SJSA1 (cell line): ENCODE results near the gene SATB2. TPM values are rescaled to one million over a fixed set of nuclear protein-coding genes. Genes with fewer than 3 reads are reported as not detected.

ENCODE experiments used
- DNase-seq, 2 experiments: peaks; one replicate each; pipeline ENCODE4 v3.0.0-alpha.2; 2015 to 2020; ENCODE audit warnings: low spot score in 2 of 2, low read depth in 1 of 2
- H3K27ac ChIP-seq: fragments of 250-450 bp; sonication (Bioruptor Pico); 2 replicates; pipeline ENCODE4 v1.5.1; 2020; ENCODE audit warnings: mild to moderate bottlenecking, moderate library complexity
- H3K27me3 ChIP-seq: fragments of 250-450 bp; sonication (Bioruptor Pico); replicated peaks from 2 replicates; pipeline ENCODE4 v1.5.1; 2020; ENCODE audit warnings: mild to moderate bottlenecking, moderate library complexity
- H3K36me3 ChIP-seq: fragments of 250-450 bp; sonication (Bioruptor Pico); 2 replicates; pipeline ENCODE4 v1.5.1; 2020; ENCODE audit warnings: mild to moderate bottlenecking
- H3K4me1 ChIP-seq: fragments of 250-450 bp; sonication (Bioruptor Pico); replicated peaks from 2 replicates; pipeline ENCODE4 v1.6.1; 2021; ENCODE audit warnings: mild to moderate bottlenecking
- H3K4me3 ChIP-seq: fragments of 250-450 bp; sonication (Bioruptor Pico); 2 replicates; pipeline ENCODE4 v1.5.1; 2020; ENCODE audit warnings: mild to moderate bottlenecking
- H3K9me3 ChIP-seq: fragments of 250-450 bp; sonication (Bioruptor Pico); replicated peaks from 2 replicates; pipeline ENCODE4 v1.5.1; 2020; ENCODE audit warnings: mild to moderate bottlenecking
- total RNA-seq: library from RNA; depleted of rRNA; stranded (reverse); fragments of >200 nt; shearing (Covaris generic); gene quantifications from 2 replicates; pipeline ENCODE4 v1.2.3, GENCODE V29; 2014

SATB2 gene
- total RNA-seq, 1 experiment from 2014 or later, result 11.0 TPM

DNA sequence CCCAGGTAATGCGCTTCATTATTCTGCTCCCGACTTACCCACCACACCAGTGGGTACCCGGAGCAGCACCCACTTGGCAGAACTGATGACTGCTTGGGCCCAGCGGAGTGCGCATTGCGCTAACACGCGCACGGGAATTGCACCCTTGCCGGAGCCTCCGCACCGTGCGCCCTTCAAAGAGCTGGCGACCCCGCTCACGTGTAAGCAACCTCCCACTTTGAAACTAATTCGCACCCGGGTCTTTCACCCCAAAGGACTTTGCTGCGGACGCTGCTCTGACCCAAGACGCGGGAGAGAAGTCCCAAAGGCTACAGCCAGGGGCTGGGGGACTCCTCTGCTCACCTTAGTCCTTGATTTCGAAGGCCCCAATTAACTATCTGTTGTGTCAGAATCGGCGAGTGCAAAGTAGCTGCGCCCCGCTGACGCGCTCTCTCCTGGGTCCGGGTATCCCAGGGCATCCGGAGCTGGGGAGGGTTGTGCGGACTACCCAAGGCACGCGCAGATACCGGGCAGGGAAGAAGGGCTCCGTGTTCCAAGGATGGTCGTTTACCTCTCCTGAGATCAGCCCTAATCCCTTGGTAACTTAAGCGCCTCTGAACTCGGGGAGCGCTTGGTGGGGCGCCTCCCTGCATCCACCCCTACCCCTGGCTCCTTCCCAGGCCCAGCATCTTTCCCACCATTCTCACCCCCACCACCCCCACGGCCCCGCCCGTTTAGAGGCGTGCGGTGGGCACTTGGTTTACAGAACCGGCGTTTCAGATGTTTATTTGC, 13.1 kb upstream of the SATB2 start:
- Histone ChIP-seq H3K4me3 (peak overlapping the region; percentile 5; the same call in 1 of the 2 replicates), H3K36me3 (no peaks in the 10 kb centered on the region)

DNA sequence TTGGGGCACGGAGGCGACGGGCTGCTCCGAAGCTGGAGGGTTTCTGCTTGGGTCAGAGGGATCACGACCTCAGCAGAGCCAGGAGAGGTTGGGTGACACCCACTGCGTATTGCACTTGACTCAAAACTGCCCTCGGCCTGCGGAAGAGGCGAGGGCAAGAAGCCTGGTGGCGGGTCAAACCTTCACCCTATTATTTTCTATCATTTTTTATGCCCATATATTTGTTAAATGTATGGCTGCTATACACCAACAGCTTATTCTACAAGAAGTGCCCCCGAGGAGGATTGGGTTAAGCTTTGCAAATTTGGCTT, 12.6 kb upstream of the SATB2 start:
- no peaks in the 10 kb centered on the region for H3K36me3 ChIP-seq
- no peak for DNase-seq
- no peak overlapping the region for H3K27ac ChIP-seq
- H3K27me3 ChIP-seq, result peaks cover 16% of the 10 kb centered on the region
- H3K4me1 ChIP-seq, result no peaks in the 10 kb centered on the region
- H3K9me3 ChIP-seq, result no peaks in the 10 kb centered on the region
- H3K4me3 ChIP-seq, result no peak overlapping the region

More for the DNA sequence above, 13.1 kb upstream of the SATB2 start:
- no peak for DNase-seq
- no peaks in the 10 kb centered on the region for H3K9me3 ChIP-seq
- no peak overlapping the region for H3K27ac ChIP-seq
- H3K4me1 ChIP-seq, result no peaks in the 10 kb centered on the region
- peaks cover 16% of the 10 kb centered on the region for H3K27me3 ChIP-seq

GRCh38 chr2:199469514-199470360, 12.0 kb upstream of the SATB2 start:
- DNase-seq, result no peak
- peaks cover 15% of the 10 kb centered on the region for H3K27me3 ChIP-seq
- no peaks in the 10 kb centered on the region for H3K9me3 ChIP-seq
- H3K4me3 ChIP-seq, result no peak overlapping the region
- H3K36me3 ChIP-seq, result no peaks in the 10 kb centered on the region
- no peaks in the 10 kb centered on the region for H3K4me1 ChIP-seq
- no peak overlapping the region for H3K27ac ChIP-seq

DNA sequence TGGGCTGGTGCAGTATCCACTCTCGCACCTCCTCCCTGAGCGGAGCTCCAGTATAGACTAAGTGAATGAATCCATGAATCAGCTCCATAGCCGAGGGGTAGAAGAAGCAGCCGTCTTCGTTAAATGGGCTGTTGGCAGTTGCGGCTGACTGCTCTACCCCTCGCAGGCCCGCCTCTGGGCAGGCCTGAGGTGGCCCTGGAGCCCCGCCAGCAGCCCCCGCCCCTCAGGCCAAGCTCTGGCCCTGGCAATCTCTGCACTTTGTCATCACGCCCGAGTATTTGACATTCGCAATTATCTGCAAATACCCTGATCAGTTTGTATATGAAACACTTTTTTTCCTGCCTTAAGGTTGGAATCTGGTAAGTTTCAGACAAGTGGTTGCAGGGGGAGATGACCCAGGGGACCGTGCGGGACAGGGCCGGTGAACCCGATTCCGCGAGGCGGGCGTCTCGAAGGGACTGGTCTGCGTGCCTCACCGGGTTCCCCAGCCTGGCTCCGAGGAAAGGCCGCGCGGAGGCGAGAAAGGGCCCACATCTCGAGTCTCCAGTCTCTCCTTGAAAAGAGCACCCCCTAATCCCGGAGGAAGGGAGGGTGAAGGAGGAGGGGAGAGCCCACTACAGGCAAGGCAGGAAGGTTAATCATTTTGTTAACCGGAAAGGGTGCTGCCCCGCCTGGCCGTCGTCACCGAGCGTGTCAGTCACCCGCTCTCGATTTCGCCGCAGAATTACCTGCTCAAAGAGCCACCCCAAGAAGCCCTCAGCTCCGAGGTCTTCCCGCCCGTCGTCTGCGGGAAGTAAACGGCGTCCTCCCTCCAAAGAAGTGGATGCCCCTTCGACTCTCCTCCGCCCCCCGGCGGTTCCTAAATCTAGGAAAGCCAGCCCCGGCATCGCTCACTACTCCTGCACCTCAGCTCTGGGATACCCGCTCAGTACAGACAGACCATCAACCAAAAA, 11.1 kb upstream of the SATB2 start:
- Histone ChIP-seq H3K4me3 (no peak overlapping the region), H3K4me1 (peaks cover under 1% of the 10 kb centered on the region), H3K36me3 (no peaks in the 10 kb centered on the region), H3K27ac (no peak overlapping the region), H3K27me3 (peaks cover 6% of the 10 kb centered on the region), H3K9me3 (no peaks in the 10 kb centered on the region)
- DNase-seq, result no peak

DNA sequence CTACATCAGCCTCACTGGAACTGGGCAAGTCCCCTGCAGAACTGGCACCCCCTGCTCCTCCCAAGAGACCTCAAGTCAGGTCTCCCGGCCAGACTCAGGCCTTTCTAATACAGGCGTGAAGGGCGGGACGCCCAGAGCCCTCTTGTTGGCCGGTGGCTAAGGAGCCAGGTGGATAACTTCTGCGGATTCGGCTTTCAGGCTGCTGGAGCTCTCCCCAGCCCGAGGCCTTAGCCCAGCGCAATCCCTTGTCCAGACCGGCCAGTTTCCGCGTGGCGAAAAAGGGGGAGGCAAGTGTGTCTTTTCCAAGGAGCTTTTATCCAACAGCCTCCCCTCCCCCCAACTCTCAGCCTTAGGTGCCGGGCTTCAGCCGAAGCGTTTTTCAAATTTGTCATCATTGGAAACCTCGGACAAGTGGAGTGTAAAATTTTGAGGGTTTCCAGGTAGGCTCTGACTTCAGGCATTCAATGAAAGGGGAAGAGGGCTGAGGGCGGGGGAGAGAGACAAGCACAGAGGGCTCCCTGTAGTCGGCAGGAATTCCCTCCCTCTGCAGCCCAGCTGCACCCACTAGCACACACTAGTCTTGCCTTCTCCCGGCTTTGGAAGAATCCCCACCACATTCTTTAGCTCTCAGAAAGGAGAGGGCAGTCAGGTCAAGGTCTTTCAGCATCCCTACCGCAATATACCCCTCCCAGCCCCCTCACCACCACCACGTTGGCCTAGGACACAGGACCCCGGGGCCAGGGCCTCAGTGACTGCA, 9.5 kb upstream of the SATB2 start:
- Histone ChIP-seq H3K27me3 (peaks cover under 1% of the 10 kb centered on the region; the same call in 1 of the 2 replicates), H3K36me3 (no peaks in the 10 kb centered on the region), H3K4me3 (no peak overlapping the region), H3K9me3 (no peaks in the 10 kb centered on the region), H3K27ac (no peak overlapping the region), H3K4me1 (peaks cover 10% of the 10 kb centered on the region)
- no peak for DNase-seq

- Histone ChIP-seq H3K36me3 (no peaks in the 10 kb centered on the region; the same call in 1 of the 2 replicates), H3K27ac (no peak overlapping the region), H3K4me1 (peaks cover 10% of the 10 kb centered on the region), H3K27me3 (no peaks in the 10 kb centered on the region), H3K4me3 (no peak overlapping the region), H3K9me3 (no peaks in the 10 kb centered on the region)
- no peak for DNase-seq
These were observed 8.9 kb upstream of the SATB2 start for GRCh38 chr2:199466692-199467065.

- Histone ChIP-seq H3K4me1 (peaks cover 10% of the 10 kb centered on the region), H3K36me3 (no peaks in the 10 kb centered on the region; the same call in 1 of the 2 replicates), H3K9me3 (no peaks in the 10 kb centered on the region), H3K27ac (no peak overlapping the region), H3K27me3 (no peaks in the 10 kb centered on the region), H3K4me3 (no peak overlapping the region)
- DNase-seq, result no peak
These were observed 8.4 kb upstream of the SATB2 start for GRCh38 chr2:199465988-199466691.

- H3K27me3 ChIP-seq, result no peaks in the 10 kb centered on the region
- DNase-seq, result no peak
- no peaks in the 10 kb centered on the region; the same call in 1 of the 2 replicates for H3K36me3 ChIP-seq
- peaks cover 10% of the 10 kb centered on the region for H3K4me1 ChIP-seq
- no peaks in the 10 kb centered on the region for H3K9me3 ChIP-seq
- no peak overlapping the region for H3K4me3 ChIP-seq
- H3K27ac ChIP-seq, result no peak overlapping the region
These were observed 7.7 kb upstream of the SATB2 start for GRCh38 chr2:199465390-199465789.

DNA sequence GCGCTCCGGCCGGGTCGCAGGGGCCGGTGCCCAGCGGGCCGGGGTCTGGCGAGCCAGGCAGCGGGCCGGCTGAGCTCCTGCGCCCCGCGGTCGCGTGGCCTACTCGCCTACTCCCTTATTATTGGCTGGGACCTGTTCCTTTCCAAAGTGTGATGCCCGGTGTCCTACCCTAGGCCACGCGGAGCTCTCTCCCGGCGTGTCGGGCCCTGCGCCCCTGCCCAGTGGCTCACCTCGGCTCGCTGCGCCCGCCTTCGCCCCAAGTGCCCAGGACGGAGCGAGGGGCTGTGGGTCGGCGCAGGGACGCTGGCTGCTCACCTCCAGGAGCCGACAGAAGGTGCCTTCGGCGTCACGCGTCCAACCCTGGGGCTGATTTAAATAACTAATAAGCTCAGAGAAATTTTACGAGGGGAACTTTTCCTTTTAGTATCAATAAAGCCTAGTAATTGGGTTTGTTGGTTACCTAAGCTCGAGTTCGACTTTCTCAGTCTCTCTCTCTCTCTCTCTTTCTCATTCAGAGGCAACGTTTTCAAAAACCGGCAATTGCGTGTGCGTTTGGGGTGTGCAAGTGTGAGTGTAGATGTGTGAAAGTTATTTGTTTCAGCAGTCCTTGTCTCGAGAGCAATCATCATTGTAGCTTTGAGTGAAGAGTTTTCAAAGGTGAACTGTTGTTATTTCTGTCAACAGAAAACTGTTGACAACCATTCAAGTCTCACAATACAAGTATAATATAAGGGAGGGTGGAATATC, 7.0 kb upstream of the SATB2 start:
- no peak overlapping the region for H3K27ac ChIP-seq
- DNase-seq, result no peak
- no peaks in the 10 kb centered on the region for H3K9me3 ChIP-seq
- H3K4me3 ChIP-seq, result no peak overlapping the region
- H3K36me3 ChIP-seq, result peaks cover under 1% of the 10 kb centered on the region; the same call in 1 of the 2 replicates
- H3K4me1 ChIP-seq, result peaks cover 10% of the 10 kb centered on the region
- H3K27me3 ChIP-seq, result no peaks in the 10 kb centered on the region

GRCh38 chr2:199463708-199464605, 6.2 kb upstream of the SATB2 start:
- Histone ChIP-seq H3K4me3 (peak overlapping the region; percentile 41), H3K36me3 (peaks cover 4% of the 10 kb centered on the region), H3K27me3 (no peaks in the 10 kb centered on the region), H3K9me3 (no peaks in the 10 kb centered on the region), H3K27ac (no peak overlapping the region), H3K4me1 (peaks cover 10% of the 10 kb centered on the region)
- no peak for DNase-seq

DNA sequence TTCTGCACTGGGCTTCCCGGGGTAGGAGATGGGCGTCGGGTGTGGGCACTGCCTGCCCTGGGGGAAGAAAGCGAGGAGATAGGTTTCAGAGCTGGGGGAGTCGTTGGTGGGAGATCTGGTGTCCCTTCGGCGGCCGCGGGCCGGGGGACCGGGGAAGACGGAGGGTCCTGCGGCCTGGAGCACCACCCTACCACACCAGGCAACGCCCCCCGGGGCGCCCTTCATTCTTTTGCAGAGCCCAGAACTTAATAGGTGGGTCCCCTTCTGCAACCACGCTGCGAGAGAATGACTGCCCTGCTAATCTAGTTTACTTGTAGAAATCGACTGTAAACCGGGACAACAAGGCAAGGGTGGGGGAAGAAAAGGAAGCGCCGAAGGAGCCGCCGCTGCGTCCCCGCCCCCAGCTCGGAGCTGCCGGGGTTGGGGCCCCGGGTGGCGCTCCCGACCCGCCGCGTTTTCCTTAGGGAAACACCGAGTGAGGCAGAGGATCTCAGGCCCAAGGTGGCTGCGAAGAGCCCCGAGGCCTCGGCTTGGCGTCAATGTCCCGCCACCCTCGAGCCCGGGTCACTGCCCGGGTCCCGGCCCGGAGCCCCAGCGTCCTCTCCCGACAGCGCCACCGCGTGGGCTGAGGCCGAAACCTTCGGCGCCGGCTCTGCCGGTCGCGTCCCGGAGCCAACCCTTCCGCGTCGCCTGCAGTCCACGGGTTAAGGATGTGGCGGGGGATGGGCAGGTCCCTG, 5.4 kb upstream of the SATB2 start:
- peak; percentile 78 to 83 for DNase-seq
- Histone ChIP-seq H3K27ac (peak overlapping the region; percentile 34; the same call in 1 of the 2 replicates), H3K4me1 (peaks cover 10% of the 10 kb centered on the region), H3K9me3 (no peaks in the 10 kb centered on the region), H3K4me3 (peak overlapping the region; percentile 41), H3K36me3 (peaks cover 7% of the 10 kb centered on the region), H3K27me3 (no peaks in the 10 kb centered on the region)
